AG08396 (cell line): ENCODE measurements around the gene ACOXL.

ENCODE experiments used
- DNase-seq: peaks from one replicate; pipeline ENCODE4 v3.0.0; 2012; ENCODE audit warnings: low spot score, mixed read lengths

The ACOXL gene

DNA sequence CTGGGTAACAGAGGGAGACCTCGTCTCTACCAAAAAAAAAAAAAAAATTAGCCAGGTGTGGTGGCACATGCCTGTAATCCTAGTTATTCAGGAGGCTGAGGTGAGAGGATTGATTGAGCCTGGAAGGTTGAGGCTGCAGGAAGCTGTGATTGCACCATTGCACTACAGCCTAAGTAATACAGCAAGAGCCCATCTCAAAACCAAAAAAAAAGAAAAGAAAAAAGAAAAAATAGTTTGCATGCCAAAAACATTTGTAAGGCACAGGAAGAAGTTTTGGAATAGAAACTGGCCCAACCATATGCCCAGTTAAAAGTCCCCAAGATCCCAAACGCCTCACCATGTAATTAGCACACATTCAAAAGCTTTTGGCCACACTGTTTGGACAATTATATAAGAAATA is 13.4 kb upstream of the ACOXL start:
- no peak for DNase-seq

- no peak for DNase-seq
These were observed 11.8 kb upstream of the ACOXL start for GRCh38 chr2:110720547-110720946.

GRCh38 chr2:110724820-110725219 is 7.6 kb upstream of the ACOXL start:
- DNase-seq: no peak

DNA sequence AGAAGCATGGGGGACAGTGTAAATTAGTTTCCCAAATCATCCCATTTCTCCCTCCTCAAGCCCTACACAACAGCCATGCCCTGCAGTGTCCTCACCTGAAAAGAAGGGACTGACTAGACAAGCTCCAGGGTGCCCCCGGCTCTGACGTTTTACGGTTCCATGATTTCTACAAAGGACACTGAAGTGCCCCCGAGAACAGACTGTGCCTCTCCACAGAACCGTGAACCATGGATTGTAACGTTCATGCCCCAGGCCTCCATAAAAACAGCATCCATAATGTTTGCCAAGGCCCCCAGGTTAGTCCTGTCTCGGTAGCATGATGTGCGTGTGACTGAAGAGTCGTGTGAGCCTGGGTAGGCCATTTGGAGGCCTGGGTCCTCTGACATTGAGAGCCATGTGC is 7.0 kb upstream of the ACOXL start:
- DNase-seq: no peak

DNA sequence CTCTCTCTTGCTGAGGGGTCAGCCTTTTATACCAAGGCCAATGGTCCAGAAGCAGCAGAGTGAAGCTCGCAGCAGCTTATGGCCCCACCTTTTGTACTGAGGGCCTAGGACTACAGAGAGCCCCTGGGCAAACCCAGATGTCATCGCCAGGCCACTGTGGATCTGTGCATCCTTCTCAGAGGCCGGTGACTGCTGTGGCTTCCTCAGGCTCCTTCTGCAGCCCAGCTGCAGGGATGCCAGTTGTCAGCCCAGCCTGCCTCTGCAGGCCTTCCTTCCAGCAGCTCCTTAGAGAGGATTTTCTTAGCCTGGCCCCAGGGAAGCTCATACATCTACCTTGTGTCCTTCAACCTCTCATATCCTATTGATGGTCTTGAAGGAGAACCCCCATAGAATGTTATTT is 6.5 kb upstream of the ACOXL start:
- no peak for DNase-seq

DNA sequence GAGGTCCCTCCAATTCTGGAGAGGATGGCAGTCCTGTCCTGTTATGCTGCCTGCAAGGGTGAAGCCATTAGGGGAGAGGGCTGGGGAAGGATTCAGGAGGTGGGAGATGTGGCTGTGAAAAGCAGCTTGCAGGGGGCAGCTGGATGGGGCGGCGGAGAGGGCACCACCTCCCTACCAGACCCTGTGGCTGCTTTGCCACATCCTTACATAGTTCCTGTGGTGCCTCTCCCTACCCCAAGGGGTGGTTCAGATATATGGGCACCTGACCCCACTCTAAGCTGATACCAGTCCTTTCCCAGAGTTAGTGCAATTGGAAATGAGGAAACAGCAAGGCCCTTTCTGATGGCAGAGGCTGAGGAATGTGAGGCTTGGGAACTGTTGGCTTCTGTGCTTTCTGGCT is 6.1 kb upstream of the ACOXL start:
- DNase-seq: no peak

- DNase-seq: no peak
These were observed 4.5 kb upstream of the ACOXL start for GRCh38 chr2:110727923-110728322.

GRCh38 chr2:110729106-110729505 is 3.3 kb upstream of the ACOXL start:
- DNase-seq: no peak

GRCh38 chr2:110731064-110731463 is 1.3 kb upstream of the ACOXL start:
- DNase-seq: no peak

DNA sequence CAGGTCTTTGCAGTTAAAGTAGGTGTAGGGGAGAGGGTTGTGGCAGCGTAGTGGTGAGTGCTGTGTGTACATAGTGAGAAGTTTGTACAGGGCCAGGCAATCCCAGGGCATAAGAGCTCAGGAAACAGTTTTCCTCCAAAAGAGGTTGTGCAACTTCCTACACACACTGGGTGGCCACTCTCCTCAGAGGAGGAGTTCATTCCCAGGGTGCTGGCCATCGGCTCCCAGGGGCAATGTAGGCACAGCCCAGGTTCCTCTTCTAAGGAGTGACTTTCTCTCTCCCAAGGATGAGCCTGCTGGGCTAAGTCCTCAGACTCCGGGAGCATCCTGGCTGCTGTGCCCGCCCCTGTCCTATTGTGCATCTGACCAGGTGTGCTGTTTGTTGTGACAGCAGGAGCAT is 3.0 kb downstream of the ACOXL start:
- DNase-seq: no peak

GRCh38 chr2:110737783-110738182 is 5.4 kb downstream of the ACOXL start:
- no peak for DNase-seq

DNA sequence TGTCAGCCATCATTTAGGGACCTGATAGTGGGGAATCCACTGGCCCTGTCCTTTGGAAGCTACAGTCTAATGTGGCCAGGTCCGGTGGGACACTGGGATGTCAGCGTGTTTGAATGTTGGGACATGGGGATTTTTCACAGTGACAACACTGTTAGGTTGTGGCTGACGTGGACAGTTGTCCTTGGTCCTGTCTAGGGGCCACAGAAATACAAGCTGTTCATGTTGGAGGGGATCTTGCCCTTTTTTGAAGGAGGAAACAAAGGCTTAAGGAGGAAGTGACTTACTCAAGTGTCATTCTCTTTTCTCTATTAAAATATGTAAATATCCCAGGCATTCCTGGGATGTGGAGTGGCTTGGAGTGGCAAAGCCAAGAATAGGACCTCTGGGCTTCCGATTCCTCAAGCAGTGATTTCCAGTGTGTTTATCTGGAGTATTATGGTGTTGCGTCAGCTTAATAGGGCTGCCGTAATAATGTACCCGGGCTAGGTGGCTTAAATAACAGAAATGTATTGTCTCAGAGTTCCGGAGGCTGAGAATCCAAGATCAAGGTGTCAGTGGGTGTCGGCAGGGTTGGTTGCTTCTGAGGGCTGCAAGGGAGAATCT is 8.5 kb downstream of the ACOXL start:
- no peak for DNase-seq

DNA sequence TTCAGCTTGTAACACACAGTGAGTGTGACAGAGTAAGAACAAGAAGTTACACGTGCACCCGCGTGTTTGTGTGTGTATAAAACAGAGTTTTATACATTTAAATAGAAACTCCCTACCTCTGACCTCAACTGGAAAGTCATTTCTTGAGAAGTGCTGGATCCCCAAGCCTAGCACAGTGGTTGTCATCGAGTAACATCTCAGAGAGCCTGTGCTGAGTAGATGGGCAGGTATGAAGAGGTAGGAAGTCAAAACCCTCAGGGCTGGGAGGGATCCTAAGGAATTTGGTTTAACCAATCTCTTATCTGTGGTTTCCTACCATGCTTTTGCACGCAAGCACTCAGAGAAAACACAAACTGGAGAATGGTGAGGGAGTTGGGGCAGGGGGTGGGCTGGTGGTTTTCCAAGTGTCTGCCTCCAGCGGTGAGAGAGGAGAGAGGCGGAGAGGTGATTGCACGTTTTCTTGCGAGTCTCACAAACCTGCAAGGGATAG is 9.2 kb downstream of the ACOXL start:
- no peak for DNase-seq

DNA sequence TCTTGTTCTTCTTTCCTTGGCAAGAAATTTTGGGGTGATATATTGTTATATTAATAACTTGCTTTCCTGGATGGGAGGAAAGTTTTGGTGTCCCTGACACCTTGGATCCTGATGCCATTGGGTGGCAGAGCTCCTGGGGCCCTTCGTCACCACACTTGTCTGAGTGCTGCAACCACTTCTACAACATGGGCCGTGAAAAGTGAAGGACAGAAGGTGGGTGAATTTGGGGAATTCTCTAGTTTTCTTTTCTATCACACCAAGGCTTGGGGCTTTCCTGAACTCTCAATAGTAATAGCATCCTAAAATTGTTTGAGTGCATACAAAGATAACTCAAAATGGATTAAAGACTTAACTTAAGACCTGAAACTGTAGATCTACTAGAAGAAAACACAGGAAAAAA is 10.0 kb downstream of the ACOXL start:
- DNase-seq: no peak

DNA sequence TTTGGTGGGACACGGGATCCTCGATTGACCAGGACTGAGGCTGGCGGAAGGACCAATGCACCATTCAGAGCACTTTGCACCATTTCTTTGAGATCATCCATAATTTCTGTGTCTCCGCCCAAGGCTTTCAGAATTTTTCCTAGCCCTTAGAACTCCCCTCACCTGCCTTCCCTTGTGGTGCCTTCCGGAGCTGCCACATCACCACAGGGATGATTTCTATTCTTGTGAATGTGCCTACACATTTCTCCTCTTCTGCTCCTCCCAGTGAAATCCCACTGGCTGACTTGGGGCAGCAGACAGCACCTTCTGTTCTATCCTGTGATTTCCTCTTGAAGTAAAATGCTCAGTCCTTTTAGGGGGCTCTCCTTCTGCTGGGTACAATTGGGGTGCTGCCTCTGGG is 11.2 kb downstream of the ACOXL start:
- DNase-seq: no peak

DNA sequence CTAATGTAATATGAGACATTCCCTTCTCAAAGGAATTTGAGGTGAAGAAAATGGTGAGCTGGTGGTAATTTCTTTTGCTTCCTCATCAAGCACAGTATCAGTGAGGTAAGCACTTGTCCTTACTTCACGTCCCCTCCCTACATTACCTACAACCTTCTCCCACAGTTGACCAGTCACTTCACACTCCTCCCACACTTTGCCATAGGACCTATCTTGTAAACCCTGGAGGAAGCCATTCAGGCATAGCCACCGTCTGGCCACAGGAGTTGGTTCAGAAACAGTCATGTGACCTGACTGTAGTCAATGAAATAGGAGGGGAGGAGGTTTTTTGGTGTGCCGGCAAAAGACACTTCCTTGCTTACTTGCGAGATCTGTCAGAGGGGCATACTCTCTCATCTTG is 12.1 kb downstream of the ACOXL start:
- DNase-seq: no peak

DNA sequence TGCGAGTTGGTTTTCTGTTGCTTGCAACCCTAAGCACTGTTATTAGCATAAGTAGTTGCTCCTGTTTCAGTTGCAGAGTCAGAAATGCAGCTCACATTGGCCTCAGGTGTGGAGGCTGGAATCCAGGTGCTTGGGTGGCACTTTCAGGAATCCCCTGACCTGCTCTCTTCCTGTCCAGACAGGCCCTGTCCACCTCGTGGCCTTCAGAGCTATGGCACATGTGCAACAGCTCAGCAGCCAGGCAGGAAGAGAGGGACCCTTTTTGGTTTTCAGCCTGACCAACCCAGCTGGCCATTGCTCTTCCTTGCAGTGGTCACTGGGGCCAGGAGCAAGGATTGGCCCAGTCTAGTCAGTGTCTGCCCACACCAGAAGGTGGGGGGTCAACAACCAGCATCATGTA is 12.7 kb downstream of the ACOXL start:
- DNase-seq: no peak

DNA sequence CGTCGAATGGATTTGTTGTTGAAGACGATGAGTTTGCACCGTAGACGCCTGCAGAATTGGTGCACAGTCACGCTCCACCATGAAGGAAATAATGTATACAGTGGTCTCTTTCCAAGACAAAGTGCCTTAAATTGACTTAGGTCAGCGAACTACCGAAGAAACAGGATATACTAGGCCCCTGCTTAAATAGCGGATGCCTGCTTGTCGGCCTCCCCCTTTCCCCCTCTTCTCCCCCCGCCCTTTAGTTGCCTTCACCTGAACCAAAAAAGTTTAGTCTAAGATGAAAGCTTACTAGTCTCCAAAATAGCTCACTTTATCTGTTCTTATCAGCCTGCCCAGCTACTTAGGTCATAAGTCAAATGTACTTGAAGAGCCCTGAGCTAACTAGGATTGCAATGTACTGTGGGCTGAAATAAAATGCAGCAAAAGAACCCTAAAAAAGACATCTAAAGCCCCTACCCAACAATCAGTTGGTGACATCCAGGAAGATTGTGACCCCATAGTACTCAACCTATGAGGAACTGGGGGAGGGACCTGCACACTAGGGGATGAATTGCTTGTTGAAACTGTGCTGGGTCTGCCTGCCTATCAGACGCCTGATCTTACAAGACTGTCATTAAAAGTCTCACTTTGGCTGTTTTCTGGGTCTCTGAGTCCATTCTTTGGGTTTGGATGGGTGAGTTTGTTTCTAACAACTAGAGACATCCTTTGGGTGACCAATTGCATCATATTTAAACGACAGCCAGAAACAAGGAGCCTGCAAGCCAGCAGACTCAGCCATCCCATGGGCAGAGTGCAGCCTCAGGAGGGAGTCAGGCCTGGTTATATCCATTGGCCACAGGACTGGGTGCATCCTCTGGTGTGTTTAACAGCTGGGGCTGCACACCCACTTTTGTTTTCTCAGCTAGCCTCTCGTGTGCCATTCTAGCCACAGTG is 14.5 kb downstream of the ACOXL start:
- no peak for DNase-seq

DNA sequence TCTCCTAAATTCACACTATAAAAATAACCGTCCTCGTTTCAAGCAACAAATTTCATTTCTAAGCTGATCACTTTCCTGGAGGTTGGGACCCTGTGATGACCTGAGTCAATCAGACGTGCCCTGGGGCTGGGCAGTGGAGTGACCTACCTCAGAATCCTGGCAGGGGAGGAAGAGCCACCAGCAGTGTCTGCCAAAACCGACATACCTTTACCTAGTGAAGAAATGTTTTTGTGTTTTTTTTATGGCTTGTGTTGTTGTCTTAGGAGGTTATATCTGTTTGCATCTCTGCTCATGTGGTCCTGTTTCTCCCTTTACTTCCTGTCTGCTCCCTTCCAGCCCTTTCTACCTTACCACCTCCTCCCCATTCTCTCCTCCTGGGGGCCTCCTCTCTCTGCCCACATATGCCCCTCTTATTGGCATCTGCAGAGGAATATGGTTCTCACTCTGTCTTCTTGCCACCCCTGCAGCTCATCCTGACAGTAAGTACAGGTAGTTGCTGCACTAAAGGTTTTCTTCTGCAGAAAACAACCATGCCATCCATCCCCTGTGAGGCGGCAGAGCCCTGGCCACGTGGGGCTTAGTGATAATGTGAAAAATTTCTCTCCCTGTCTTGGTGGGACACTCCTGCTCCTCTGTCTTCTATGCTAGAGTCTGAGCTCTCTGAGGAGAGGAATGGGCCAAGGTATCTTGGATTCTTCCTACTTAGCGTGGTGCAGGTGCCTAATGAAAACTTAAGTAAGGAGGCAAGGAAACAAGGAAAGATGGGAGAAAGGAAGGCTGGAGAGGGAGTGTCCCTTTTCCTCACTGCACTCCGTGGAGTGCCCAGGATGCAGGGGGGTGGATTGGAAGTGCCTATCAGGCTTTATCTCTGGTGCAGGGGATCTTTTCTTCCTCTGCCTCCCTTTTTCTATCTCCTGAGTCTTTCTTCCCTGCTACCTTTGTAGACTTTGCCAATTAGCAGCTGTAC is 15.4 kb downstream of the ACOXL start:
- DNase-seq: no peak

- DNase-seq: no peak
These were observed 16.1 kb downstream of the ACOXL start for GRCh38 chr2:110748489-110748867.

DNA sequence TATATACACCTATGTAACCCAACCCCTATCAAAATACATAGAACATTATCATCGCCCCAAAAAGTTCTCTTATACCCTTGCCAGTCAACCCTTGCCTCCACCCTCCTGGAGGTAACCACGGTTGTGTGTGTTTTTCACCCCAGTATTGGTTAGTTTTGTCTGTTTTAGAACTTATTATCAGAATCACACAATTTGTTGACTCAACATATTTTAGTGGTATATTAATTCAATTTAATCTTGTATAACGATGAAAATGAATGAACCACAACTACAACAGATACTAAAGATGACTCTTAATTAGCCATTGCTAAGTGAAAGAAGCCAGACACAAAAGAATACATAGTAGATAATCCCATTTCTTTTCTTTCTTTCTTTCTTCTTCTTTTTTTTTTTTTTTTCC is 19.3 kb downstream of the ACOXL start:
- DNase-seq: no peak

- no peak for DNase-seq
These were observed 20.5 kb downstream of the ACOXL start for GRCh38 chr2:110752871-110753270.
